ENCODE measurements around the gene P2RX4.

The P2RX4 gene

GRCh38 chr12:121217761-121218160 lies 7.8 kb downstream of the P2RX4 start:
- Histone ChIP-seq H3K4me1 (ENCODE audit: control insufficient read depth in 1 of 2, insufficient read depth in 1 of 2, low read depth in 1 of 2, low read length in 1 of 2) (peaks cover 7 to 10% of the 10 kb centered on the region in 2 experiments), H3K27ac (no peak overlapping the region), H3K36me3 (peaks cover 4% of the 10 kb centered on the region), H3K27me3 (no peaks in the 10 kb centered on the region), H3K9me3 (no peaks in the 10 kb centered on the region), H3K4me3 (ENCODE audit: low read depth in 1 of 2, low read length in 1 of 2) (no peak overlapping the region)
- no peak for TF ChIP-seq CTCF (IDR thresholded peaks at IDR 0.05)

GRCh38 chr12:121218588-121219352 lies 8.8 kb downstream of the P2RX4 start:
- no peak overlapping the region for H3K27ac ChIP-seq

GRCh38 chr12:121219353-121219986 lies 9.5 kb downstream of the P2RX4 start:
- TF ChIP-seq CTCF (IDR thresholded peaks at IDR 0.05), result no peak
- peaks cover 10 to 18% of the 10 kb centered on the region in 2 experiments for H3K4me1 ChIP-seq (ENCODE audit: control insufficient read depth in 1 of 2, insufficient read depth in 1 of 2, low read depth in 1 of 2, low read length in 1 of 2)
- no peak overlapping the region for H3K4me3 ChIP-seq (ENCODE audit: low read depth in 1 of 2, low read length in 1 of 2)
- no peaks in the 10 kb centered on the region for H3K9me3 ChIP-seq
- peaks cover 4% of the 10 kb centered on the region for H3K36me3 ChIP-seq
- no peak overlapping the region for H3K27ac ChIP-seq
- H3K27me3 ChIP-seq, result no peaks in the 10 kb centered on the region

More at GRCh38 chr12:121218588-121219352, 8.8 kb downstream of the P2RX4 start:
- TF ChIP-seq CTCF (IDR thresholded peaks at IDR 0.05), result no peak
- peaks cover 14 to 20% of the 10 kb centered on the region in 2 experiments for H3K4me1 ChIP-seq (ENCODE audit: control insufficient read depth in 1 of 2, insufficient read depth in 1 of 2, low read depth in 1 of 2, low read length in 1 of 2)
- no peaks in the 10 kb centered on the region for H3K27me3 ChIP-seq
- H3K4me3 ChIP-seq (ENCODE audit: low read depth in 1 of 2, low read length in 1 of 2), result no peak overlapping the region
- peaks cover 4% of the 10 kb centered on the region for H3K36me3 ChIP-seq
- H3K9me3 ChIP-seq, result no peaks in the 10 kb centered on the region

GRCh38 chr12:121222847-121223246 lies 12.9 kb downstream of the P2RX4 start:
- H3K27me3 ChIP-seq, result no peaks in the 10 kb centered on the region
- no peak overlapping the region for H3K4me3 ChIP-seq (ENCODE audit: low read depth in 1 of 2, low read length in 1 of 2)
- peaks cover 3% of the 10 kb centered on the region for H3K36me3 ChIP-seq
- TF ChIP-seq CTCF (IDR thresholded peaks at IDR 0.05), result no peak
- peaks cover 7 to 13% of the 10 kb centered on the region in 2 experiments for H3K4me1 ChIP-seq (ENCODE audit: control insufficient read depth in 1 of 2, insufficient read depth in 1 of 2, low read depth in 1 of 2, low read length in 1 of 2)
- H3K27ac ChIP-seq, result no peak overlapping the region
- no peaks in the 10 kb centered on the region for H3K9me3 ChIP-seq

- Histone ChIP-seq H3K4me3 (ENCODE audit: low read depth in 1 of 2, low read length in 1 of 2) (no peak overlapping the region), H3K4me1 (ENCODE audit: control insufficient read depth in 1 of 2, insufficient read depth in 1 of 2, low read depth in 1 of 2, low read length in 1 of 2) (peaks cover 7 to 13% of the 10 kb centered on the region in 2 experiments), H3K27me3 (no peaks in the 10 kb centered on the region), H3K27ac (peak overlapping the region; percentile 10), H3K9me3 (no peaks in the 10 kb centered on the region), H3K36me3 (no peaks in the 10 kb centered on the region)
- no peak for TF ChIP-seq CTCF (IDR thresholded peaks at IDR 0.05)
Measured at GRCh38 chr12:121223292-121224285, 13.7 kb downstream of the P2RX4 start.
